GM20000 (cell line): Measurements from ENCODE around the gene LEPROT.
"Not testable (repeated sequence)": the region's sequence is repeated elsewhere in the genome, so short reads cannot be mapped to it uniquely, and the experiment has no call there.

Experiments
- DNase-seq: peaks from one replicate; pipeline ENCODE4 v3.0.0; 2012; ENCODE audit warnings: low spot score
- TF ChIP-seq, protein P1 (sequence below): IDR thresholded peaks from 2 replicates; pipeline ENCODE4 v1.5.1; 2012; ENCODE audit warnings: mild to moderate bottlenecking, control low read depth; ENCODE audit errors: extremely low read depth, missing control alignments

LEPROT gene

DNA sequence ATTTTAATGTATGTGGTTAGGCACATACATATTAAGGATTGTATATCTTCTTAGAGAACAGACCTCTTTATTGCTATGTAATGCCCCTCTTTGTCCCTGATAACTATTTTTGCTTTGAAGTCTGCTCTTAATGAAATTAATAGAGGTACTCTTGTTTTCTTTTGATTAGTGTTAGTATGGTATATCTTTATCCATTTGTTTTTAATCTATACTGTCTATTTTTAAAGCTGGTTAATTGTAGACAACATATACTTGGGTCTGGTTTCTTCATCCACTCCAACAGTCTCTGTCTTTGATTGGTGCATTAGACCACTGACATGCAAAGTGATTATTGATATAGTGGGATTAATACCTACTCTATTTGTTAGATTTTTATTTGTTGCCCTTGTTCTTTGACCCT lies 36.0 kb downstream of the LEPROT start:
- DNase-seq, result no peak
- TF ChIP-seq, protein P1, sequence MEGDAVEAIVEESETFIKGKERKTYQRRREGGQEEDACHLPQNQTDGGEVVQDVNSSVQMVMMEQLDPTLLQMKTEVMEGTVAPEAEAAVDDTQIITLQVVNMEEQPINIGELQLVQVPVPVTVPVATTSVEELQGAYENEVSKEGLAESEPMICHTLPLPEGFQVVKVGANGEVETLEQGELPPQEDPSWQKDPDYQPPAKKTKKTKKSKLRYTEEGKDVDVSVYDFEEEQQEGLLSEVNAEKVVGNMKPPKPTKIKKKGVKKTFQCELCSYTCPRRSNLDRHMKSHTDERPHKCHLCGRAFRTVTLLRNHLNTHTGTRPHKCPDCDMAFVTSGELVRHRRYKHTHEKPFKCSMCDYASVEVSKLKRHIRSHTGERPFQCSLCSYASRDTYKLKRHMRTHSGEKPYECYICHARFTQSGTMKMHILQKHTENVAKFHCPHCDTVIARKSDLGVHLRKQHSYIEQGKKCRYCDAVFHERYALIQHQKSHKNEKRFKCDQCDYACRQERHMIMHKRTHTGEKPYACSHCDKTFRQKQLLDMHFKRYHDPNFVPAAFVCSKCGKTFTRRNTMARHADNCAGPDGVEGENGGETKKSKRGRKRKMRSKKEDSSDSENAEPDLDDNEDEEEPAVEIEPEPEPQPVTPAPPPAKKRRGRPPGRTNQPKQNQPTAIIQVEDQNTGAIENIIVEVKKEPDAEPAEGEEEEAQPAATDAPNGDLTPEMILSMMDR, result no peak

DNA sequence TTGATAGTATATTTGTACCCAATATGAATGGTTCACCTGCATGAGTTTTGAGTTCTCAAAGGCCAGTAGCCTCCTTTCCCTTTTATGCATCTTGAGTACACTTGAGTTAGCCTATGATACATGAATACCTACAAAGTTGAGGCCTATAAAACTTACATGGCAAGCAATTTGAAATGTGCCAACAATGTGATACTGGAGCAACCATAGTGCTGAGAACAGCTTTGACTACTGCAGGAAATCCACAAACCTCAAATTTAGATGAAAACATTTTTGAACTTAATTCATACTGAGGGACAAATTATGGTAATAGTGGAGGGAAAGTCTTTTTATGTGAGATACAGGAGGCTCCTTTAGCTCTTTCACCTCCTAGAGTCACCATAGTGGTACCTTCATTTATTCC lies 37.4 kb downstream of the LEPROT start:
- TF ChIP-seq, protein P1, result no peak
- DNase-seq, result no peak

DNA sequence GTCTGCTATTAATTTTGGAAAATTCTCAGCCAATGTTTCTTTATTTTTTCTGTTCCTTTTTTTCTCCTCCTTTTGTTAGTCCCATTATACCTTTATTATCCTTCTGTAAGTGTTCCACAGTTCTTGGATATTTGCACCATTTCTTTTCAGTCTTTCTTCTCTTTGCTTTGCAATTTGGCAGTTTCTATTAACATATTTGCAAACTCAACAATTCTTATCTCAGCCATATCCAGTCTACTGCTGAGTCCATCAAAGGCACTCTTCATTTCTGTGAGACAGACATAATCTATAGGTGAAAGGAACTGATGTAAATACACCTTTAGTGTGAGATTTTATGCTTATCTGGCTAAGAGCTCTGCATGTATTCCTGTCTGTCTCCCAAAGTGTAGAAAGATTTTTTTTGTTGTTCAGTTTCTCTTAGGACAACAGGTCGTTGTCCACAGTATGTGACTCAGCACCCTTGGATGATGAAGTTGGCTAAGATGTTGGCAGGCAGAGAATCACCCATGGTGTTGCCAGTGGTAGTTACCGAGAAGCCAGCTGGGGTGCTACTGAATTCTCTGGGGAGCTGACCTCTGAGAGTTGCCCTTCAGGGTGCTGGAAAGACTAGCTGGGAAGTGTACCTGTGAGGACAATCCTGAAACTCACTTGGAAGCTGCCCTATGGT lies 38.4 kb downstream of the LEPROT start:
- TF ChIP-seq, protein P1, result no peak

DNA sequence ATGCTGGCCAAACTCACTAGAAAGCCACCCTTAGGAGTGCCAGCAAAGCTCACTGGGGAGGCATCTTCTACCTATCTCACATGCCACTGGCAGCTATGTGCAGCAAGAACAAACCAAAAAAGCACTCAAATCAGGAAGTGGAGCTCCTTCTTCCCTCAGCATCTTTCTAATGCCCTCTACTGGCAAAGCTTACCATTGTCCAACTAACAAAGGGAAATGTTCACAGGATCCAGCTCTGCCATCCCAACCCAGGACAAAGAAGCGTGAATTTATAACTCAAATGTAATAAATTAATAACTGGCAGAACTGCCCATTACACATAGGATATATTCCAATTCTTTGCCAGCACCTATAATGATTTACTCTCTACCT lies 38.9 kb downstream of the LEPROT start:
- peak; percentile 42 for DNase-seq
- TF ChIP-seq, protein P1, result peak; percentile 47

More for the DNA sequence above, 38.4 kb downstream of the LEPROT start:
- DNase-seq, result no peak

DNA sequence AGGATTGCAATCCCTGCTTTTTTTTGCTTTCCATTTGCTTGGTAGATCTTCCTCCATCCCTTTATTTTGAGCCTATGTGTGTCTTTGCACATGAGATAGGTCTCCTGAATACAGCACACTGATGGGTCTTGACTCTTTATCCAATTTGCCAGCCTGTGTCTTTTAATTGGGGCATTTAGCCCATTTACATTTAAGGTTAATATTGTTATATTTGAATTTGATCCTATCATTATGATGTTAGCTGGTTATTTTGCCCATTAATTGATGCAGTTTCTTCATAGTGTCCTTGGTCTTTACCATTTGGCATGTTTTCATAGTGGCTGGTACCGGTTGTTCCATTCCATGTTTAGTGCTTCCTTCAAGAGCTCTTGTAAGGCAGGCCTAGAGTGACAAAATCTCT lies 45.4 kb downstream of the LEPROT start:
- DNase-seq, result not testable (repeated sequence)

DNA sequence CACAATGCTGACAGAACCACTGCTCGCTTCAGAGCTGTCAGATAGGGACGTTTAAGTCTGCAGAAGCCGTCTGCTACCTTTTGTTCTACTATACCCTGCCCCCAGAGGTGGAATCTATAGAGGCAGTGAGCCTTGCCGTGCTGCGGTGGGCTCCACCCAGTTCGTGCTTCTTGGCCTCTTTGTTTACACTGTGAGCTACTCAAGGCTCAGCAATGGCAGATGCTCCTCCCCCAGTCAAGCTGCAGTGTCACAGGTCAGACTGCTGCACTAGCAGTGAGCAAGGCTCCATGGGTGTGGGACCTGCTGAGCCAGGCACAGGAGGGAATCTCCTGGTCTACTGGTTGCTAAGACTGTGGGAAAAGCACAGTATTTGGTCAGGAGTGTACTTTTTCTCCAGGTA lies 47.1 kb downstream of the LEPROT start:
- TF ChIP-seq, protein P1, result no peak
- DNase-seq, result no peak

DNA sequence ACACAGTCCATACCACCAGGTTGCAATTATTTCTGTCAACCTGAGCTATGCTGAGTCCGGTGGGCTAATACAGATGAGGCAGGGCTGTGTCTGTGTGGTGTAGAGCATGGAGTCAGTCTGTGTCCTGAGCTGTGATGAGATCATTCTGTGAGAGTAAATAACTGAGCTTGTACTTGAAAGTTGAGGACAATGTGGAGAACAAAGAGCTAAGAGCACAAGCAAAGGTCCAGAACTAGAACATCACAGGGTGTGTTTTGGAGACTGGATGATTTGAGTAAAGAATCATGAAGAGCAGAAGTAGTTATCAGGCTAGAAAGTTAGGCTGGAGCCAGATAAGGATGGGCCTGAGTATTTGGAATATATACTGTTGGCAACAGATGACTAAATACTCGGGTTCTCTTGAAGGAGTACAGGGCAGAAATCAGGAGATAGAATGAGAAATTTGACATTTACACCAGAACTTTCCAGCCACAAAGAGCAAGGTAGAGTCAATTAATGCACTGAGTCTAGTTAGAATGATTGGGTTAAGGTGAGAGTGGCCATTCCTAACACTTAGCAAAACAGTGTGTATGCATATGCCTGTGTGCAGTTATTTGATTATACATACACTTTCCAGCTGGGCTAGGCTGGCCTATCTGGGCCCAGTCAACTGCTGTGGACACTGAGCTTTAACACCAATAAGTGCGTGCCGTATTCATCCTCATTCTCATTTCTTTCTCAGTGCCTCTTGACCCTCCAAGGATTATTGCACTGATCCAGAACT lies 48.8 kb downstream of the LEPROT start:
- DNase-seq, result no peak
- TF ChIP-seq, protein P1, result no peak
